ENCODE data around the gene LPCAT3. TPM values are rescaled to one million over a fixed set of nuclear protein-coding genes. Genes with fewer than 3 reads are reported as not detected.

The LPCAT3 gene
- total RNA-seq, 1 experiment from 2014 or later, result 102 TPM

GRCh38 chr12:7061138-7061537, 42.9 kb upstream of the LPCAT3 start:
- Histone ChIP-seq H3K79me2 (ENCODE audit: low read depth) (no peaks in the 10 kb centered on the region), H3K4me2 (no peak overlapping the region), H3K9me3 (ENCODE audit: insufficient read depth, low read depth) (no peaks in the 10 kb centered on the region), H3K4me1 (replicated peaks; ENCODE audit: insufficient read depth) (peaks cover 16% of the 10 kb centered on the region; the same call in 1 of the 2 replicates), H3K27me3 (ENCODE audit: insufficient read depth, low read depth) (no peaks in the 10 kb centered on the region), H3K27ac (no peak overlapping the region), H2AFZ (no peak overlapping the region), H3K36me3 (ENCODE audit: low read depth) (no peaks in the 10 kb centered on the region), H3K9me2 (ENCODE audit: insufficient read depth) (no peaks in the 10 kb centered on the region; the same call in 1 of the 2 replicates), H3F3A (ENCODE audit: insufficient read depth, low read depth) (no peaks in the 10 kb centered on the region), H3K4me3 (no peak overlapping the region), H4K20me1 (ENCODE audit: insufficient read depth) (no peaks in the 10 kb centered on the region)
- POLR2A ChIA-PET (ENCODE audit: unreplicated experiment), result interaction anchor here (0.6 kb wide), 2 partner anchors 33 to 52 kb away, joined by 3 read pairs; no protein-coding TSS in a partner anchor
- TSS peak; percentile 76 for BruUV-seq (replicated peaks)
- TF ChIP-seq CTCF (conservative IDR thresholded peaks at IDR 0.05) (no peak), EZH2 (IDR thresholded peaks at IDR 0.05; ENCODE audit: low read depth) (no peak)
- CTCF ChIA-PET, result interaction anchor here (0.6 to 1.6 kb wide), 6 partner anchors 8 to 50 kb away, joined by 3 to 4 read pairs (median 4); no protein-coding TSS in a partner anchor
- intact Hi-C loops (cut with micrococcal nuclease; ENCODE audit: unreplicated experiment), result loop anchor here (2.0 kb wide), 1 partner anchor 128 kb away; the partner anchor contains the start of gene PEX5
- DNase-seq, result no peak

GRCh38 chr12:7060353-7060954, 42.2 kb upstream of the LPCAT3 start, which contains the start of gene C1S:
Gene C1S, plus strand, starts transcription at chr12:7060718. Its CDS starts 1,195 bp downstream, at chr12:7061913.
- H4K20me1 ChIP-seq (ENCODE audit: insufficient read depth), result no peaks in the 10 kb centered on the region
- H3K4me2 ChIP-seq, result peak within 1 kb of the TSS; percentile 35
- peaks cover 16% of the 10 kb centered on the region; the same call in 1 of the 2 replicates for H3K4me1 ChIP-seq (replicated peaks; ENCODE audit: insufficient read depth)
- POLR2A ChIA-PET (ENCODE audit: unreplicated experiment), result interaction anchor here (0.5 to 0.7 kb wide), 4 partner anchors 9 to 134 kb away, joined by 3 to 4 read pairs (median 4); no protein-coding TSS in a partner anchor
- H3K79me2 ChIP-seq (ENCODE audit: low read depth), result no peaks in the 10 kb centered on the region
- H3K27ac ChIP-seq, result no peak within 1 kb of the TSS
- H3K4me3 ChIP-seq, result no peak within 1 kb of the TSS
- peaks cover 2% of the 10 kb centered on the region; the same call in 1 of the 2 replicates for H3K27me3 ChIP-seq (ENCODE audit: insufficient read depth, low read depth)
- DNase-seq, result peak; percentile 68 to 69
- no peak for TF ChIP-seq EZH2 (IDR thresholded peaks at IDR 0.05; ENCODE audit: low read depth)
- TF ChIP-seq CTCF (conservative IDR thresholded peaks at IDR 0.05), result peak; percentile 73
- H3K36me3 ChIP-seq (ENCODE audit: low read depth), result no peaks in the 10 kb centered on the region
- CTCF ChIA-PET, result interaction anchor here (0.6 to 1.6 kb wide), 10 partner anchors 8 to 371 kb away, joined by 3 to 5 read pairs (median 4); partner anchors contain the start of gene ZNF384
- no peaks in the 10 kb centered on the region for H3K9me3 ChIP-seq (ENCODE audit: insufficient read depth, low read depth)
- intact Hi-C loops (cut with micrococcal nuclease; ENCODE audit: unreplicated experiment), result loop anchor here (1.0 to 2.0 kb wide), 6 partner anchors 32 to 578 kb away; partner anchors contain the start of genes C1R and PEX5
- H3K9me2 ChIP-seq (ENCODE audit: insufficient read depth), result no peaks in the 10 kb centered on the region; the same call in 1 of the 2 replicates
- BruUV-seq (replicated peaks), result no TSS peak
- peak within 1 kb of the TSS; percentile 19; the same call in 1 of the 2 replicates for H2AFZ ChIP-seq
- H3F3A ChIP-seq (ENCODE audit: insufficient read depth, low read depth), result no peaks in the 10 kb centered on the region

DNA sequence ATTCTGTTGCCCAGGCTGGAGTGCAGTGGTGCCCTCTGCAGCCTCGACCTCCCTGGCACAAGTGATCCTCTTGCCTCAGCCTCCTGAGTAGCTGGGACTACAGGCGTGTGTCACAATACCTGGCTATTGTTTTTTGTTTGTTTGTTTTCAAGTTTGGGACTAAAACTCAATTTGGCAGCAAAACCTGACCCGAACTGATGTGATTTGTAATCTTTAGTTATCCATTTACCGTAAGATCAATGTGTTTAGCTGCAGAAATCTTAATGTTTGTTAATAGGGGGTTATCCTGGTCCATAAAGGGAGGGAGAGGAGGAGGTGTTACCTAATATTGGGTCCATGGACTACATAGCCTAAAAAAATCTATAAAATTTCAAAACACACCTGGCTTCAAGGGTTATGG, 41.5 kb upstream of the LPCAT3 start:
- no peak overlapping the region for H2AFZ ChIP-seq
- POLR2A ChIA-PET (ENCODE audit: unreplicated experiment), result interaction anchor here (0.6 kb wide), 1 partner anchor 36 kb away, joined by 4 read pairs; no protein-coding TSS in a partner anchor
- no peaks in the 10 kb centered on the region for H3K79me2 ChIP-seq (ENCODE audit: low read depth)
- no peaks in the 10 kb centered on the region for H4K20me1 ChIP-seq (ENCODE audit: insufficient read depth)
- no peak overlapping the region for H3K4me3 ChIP-seq
- no peaks in the 10 kb centered on the region for H3F3A ChIP-seq (ENCODE audit: insufficient read depth, low read depth)
- no peaks in the 10 kb centered on the region for H3K36me3 ChIP-seq (ENCODE audit: low read depth)
- TF ChIP-seq EZH2 (IDR thresholded peaks at IDR 0.05; ENCODE audit: low read depth) (no peak), CTCF (conservative IDR thresholded peaks at IDR 0.05) (no peak)
- BruUV-seq (replicated peaks), result no TSS peak
- peak overlapping the region; percentile 35; the same call in 1 of the 2 replicates for H3K4me2 ChIP-seq
- no peaks in the 10 kb centered on the region; the same call in 1 of the 2 replicates for H3K9me2 ChIP-seq (ENCODE audit: insufficient read depth)
- H3K27ac ChIP-seq, result no peak overlapping the region
- H3K9me3 ChIP-seq (ENCODE audit: insufficient read depth, low read depth), result no peaks in the 10 kb centered on the region
- intact Hi-C loops (cut with micrococcal nuclease; ENCODE audit: unreplicated experiment), result loop anchor here (1.0 to 2.0 kb wide), 6 partner anchors 33 to 579 kb away; partner anchors contain the start of genes C1R and PEX5
- peaks cover 16% of the 10 kb centered on the region; the same call in 1 of the 2 replicates for H3K4me1 ChIP-seq (replicated peaks; ENCODE audit: insufficient read depth)
- CTCF ChIA-PET, result interaction anchor here (0.6 to 1.6 kb wide), 6 partner anchors 9 to 370 kb away, joined by 3 to 5 read pairs (median 4); partner anchors contain the start of gene ZNF384
- DNase-seq, result no peak
- H3K27me3 ChIP-seq (ENCODE audit: insufficient read depth, low read depth), result peaks cover 8% of the 10 kb centered on the region
